Fibroblast of pulmonary artery (primary cell): ENCODE measurements around the gene ZBTB33.

Experiments used
- DNase-seq: peaks from one replicate; pipeline ENCODE4 v3.0.0-alpha.2; 2010; ENCODE audit warnings: low read depth
- H3K4me3 ChIP-seq: replicated peaks from 2 replicates; pipeline ENCODE4 v1.5.1; 2011; ENCODE audit warnings: low read depth, mild to moderate bottlenecking, control low read depth, low read length, moderate library complexity
- CTCF ChIP-seq: IDR thresholded peaks from 2 replicates; pipeline ENCODE4 v1.5.1; 2011; ENCODE audit warnings: mild to moderate bottlenecking, control low read depth, low read length, inconsistent platforms; ENCODE audit errors: missing control alignments

ZBTB33 gene

GRCh38 chrX:120242813-120243212 lies 7.8 kb upstream of the ZBTB33 start:
- TF ChIP-seq CTCF, result no peak
- H3K4me3 ChIP-seq, result no peak overlapping the region
- no peak for DNase-seq

DNA sequence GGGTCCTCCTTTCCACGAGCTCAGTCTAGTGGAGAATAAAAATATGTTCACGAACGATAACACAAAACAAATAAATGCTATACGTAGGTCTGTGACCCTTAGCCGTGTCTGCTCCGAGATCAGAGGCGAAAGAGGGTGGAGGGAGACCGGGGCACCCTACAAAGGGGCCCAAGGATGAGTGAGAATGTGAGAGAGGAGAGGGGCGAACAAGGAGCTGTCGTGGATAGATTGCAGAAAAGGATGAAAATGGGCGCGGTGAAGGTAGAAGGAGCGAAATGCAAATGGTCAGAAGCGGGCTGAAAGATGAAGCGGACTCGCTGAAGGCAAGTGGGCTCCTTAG lies 6.2 kb upstream of the ZBTB33 start:
- no peak for TF ChIP-seq CTCF
- no peak for DNase-seq
- H3K4me3 ChIP-seq, result peak overlapping the region; percentile 64

GRCh38 chrX:120244735-120245498 lies 5.7 kb upstream of the ZBTB33 start:
- H3K4me3 ChIP-seq, result peak overlapping the region; percentile 64
- no peak for TF ChIP-seq CTCF
- DNase-seq, result peak; percentile 90

DNA sequence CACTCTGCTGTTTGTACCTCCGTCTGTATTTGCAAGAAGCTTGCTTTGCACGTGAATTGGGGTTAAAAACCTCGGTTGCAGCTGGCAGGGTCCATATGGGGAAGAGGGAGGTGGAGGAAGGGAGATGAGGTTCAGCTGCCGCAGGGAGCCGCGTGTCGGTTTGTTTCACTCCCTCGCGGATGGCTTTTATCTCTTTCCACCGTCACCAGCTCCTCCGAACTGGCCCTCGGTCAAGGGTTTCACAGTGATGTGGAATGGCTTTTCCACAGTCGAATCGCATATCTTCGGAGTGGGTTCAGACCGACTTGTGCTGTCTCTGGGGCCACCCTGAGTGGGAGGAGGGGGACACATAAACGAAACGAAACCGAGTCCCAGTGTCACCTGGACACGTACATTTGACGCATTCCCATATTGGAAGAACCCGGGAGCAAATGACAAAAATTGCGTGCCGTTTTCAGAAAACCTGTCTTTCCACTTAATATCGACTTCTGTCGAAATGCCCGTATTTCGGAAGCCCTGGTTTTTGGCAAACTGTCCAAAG lies 929 bp downstream of the ZBTB33 start:
- peak; percentile 31 for DNase-seq
- peak overlapping the region; percentile 80 for H3K4me3 ChIP-seq
- TF ChIP-seq CTCF, result no peak

DNA sequence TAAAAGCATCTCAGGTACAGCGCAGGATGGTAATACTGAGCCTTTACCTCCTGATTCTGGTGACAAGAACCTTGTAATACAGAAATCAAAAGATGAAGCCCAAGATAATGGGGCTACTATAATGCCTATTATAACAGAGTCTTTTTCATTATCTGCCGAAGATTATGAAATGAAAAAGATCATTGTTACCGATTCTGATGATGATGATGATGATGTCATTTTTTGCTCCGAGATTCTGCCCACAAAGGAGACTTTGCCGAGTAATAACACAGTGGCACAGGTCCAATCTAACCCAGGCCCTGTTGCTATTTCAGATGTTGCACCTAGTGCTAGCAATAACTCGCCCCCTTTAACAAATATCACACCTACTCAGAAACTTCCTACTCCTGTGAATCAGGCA lies 3.2 kb downstream of the ZBTB33 start:
- no peak for DNase-seq
- no peak overlapping the region for H3K4me3 ChIP-seq
- no peak for TF ChIP-seq CTCF

DNA sequence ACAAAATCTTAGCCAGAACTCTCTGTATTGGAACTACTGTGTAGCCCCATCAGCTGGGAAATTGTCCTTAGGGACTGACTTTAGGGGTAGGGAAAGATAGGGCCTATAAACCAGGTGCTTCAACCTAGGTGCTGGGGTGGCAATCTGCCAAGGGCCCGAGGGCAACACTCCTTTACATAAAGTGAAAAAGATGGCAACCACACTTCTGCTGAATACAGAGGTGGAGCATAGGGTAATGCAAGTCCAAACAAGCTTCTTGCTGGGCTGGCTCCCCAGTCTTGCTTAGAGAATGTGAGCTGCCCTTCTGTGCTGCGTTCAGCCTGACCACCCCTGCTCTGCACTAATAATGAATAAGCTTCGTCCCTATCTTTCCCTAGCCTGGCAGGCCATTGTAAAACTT lies 9.8 kb downstream of the ZBTB33 start:
- no peak for TF ChIP-seq CTCF
- DNase-seq, result no peak
- H3K4me3 ChIP-seq, result no peak overlapping the region
